ENCODE measurements around the gene DSCAM.
"Not testable (repeated sequence)": the region's sequence is repeated elsewhere in the genome, so short reads cannot be mapped to it uniquely, and the experiment has no call there.

DSCAM gene

GRCh38 chr21:40282912-40283886, 563.8 kb downstream of the DSCAM start:
- no peak for DNase-seq

GRCh38 chr21:40278345-40278744, 568.6 kb downstream of the DSCAM start:
- no peak for DNase-seq

- no peak for DNase-seq
These were observed 571.0 kb downstream of the DSCAM start for GRCh38 chr21:40276001-40276400.

- DNase-seq = no peak
These were observed 574.9 kb downstream of the DSCAM start for GRCh38 chr21:40272037-40272436.

GRCh38 chr21:40271164-40271563, 575.8 kb downstream of the DSCAM start:
- no peak for DNase-seq

GRCh38 chr21:40270047-40270446, 576.9 kb downstream of the DSCAM start:
- DNase-seq = no peak

GRCh38 chr21:40269239-40269638, 577.7 kb downstream of the DSCAM start:
- DNase-seq = no peak

- not testable (repeated sequence) for DNase-seq
These were observed 588.5 kb downstream of the DSCAM start for GRCh38 chr21:40258456-40258855.

GRCh38 chr21:40257342-40257741, 589.6 kb downstream of the DSCAM start:
- no peak for DNase-seq

- no peak for DNase-seq
These were observed 591.2 kb downstream of the DSCAM start for GRCh38 chr21:40255518-40256444.

- DNase-seq = no peak
These were observed 592.2 kb downstream of the DSCAM start for GRCh38 chr21:40254540-40255465.

- no peak for DNase-seq
These were observed 593.8 kb downstream of the DSCAM start for GRCh38 chr21:40253112-40253511.

GRCh38 chr21:40250514-40251294, 596.3 kb downstream of the DSCAM start:
- no peak for DNase-seq

GRCh38 chr21:40244981-40245380, 602.0 kb downstream of the DSCAM start:
- no peak for DNase-seq

- no peak for DNase-seq
These were observed 603.3 kb downstream of the DSCAM start for GRCh38 chr21:40243685-40244084.

- no peak for DNase-seq
These were observed 604.2 kb downstream of the DSCAM start for GRCh38 chr21:40242586-40243265.

GRCh38 chr21:40235528-40235927, 611.4 kb downstream of the DSCAM start:
- no peak for DNase-seq

- DNase-seq = no peak
These were observed 615.0 kb downstream of the DSCAM start for GRCh38 chr21:40231979-40232378.

GRCh38 chr21:40227096-40227495, 619.9 kb downstream of the DSCAM start:
- no peak for DNase-seq

- DNase-seq = no peak
These were observed 631.0 kb downstream of the DSCAM start for GRCh38 chr21:40215941-40216340.

GRCh38 chr21:40210251-40210650, 636.7 kb downstream of the DSCAM start:
- DNase-seq = no peak
